NCI-H1092 treated with DMSO at 0.1 percent for 48 hours (cell line): Measurements from ENCODE around the gene AMTN.
"Not testable (repeated sequence)": the region's sequence is repeated elsewhere in the genome, so short reads cannot be mapped to it uniquely, and the experiment has no call there.

Experiments used
- DNase-seq: peaks from one replicate; lab custom pipeline; 2025; lab: John Stamatoyannopoulos, UW

Gene AMTN

GRCh38 chr4:70518269-70518668 is at the start of gene AMTN:
Gene AMTN (plus strand): TSS chr4:70518569. CDS start chr4:70518778, 209 bp downstream.
- DNase-seq = no peak

GRCh38 chr4:70471897-70472296 is 46.5 kb upstream of the AMTN start, which contains the start of gene MUC7:
Gene MUC7 (plus strand): TSS chr4:70472197. CDS start chr4:70474022, 1,825 bp downstream.
- no peak for DNase-seq

- no peak for DNase-seq
Observed at GRCh38 chr4:70473679-70474078, 44.7 kb upstream of the AMTN start.

GRCh38 chr4:70488748-70489147 is 29.6 kb upstream of the AMTN start:
- no peak for DNase-seq

GRCh38 chr4:70496231-70496630 is 22.1 kb upstream of the AMTN start:
- no peak for DNase-seq

- DNase-seq = not testable (repeated sequence)
Observed at GRCh38 chr4:70501838-70502237, 16.5 kb upstream of the AMTN start.

- no peak for DNase-seq
Observed at GRCh38 chr4:70504733-70505132, 13.6 kb upstream of the AMTN start.

GRCh38 chr4:70505151-70505748 is 13.1 kb upstream of the AMTN start:
- DNase-seq = peak; percentile 15

GRCh38 chr4:70508801-70509200 is 9.6 kb upstream of the AMTN start:
- DNase-seq = no peak

GRCh38 chr4:70511365-70511764 is 7.0 kb upstream of the AMTN start:
- no peak for DNase-seq

- no peak for DNase-seq
Observed at GRCh38 chr4:70515367-70516250, 2.8 kb upstream of the AMTN start.

GRCh38 chr4:70518716-70519115 is 347 bp downstream of the AMTN start:
- DNase-seq = no peak

GRCh38 chr4:70522626-70523025 is 4.3 kb downstream of the AMTN start:
- DNase-seq = no peak

GRCh38 chr4:70530997-70531396 is 12.6 kb downstream of the AMTN start:
- no peak for DNase-seq

GRCh38 chr4:70531981-70532380 is 13.6 kb downstream of the AMTN start:
- DNase-seq = no peak

GRCh38 chr4:70533211-70533610 is 14.8 kb downstream of the AMTN start:
- DNase-seq = no peak

- no peak for DNase-seq
Observed at GRCh38 chr4:70533791-70534190, 15.4 kb downstream of the AMTN start.

- DNase-seq = not testable (repeated sequence)
Observed at GRCh38 chr4:70534886-70535285, 16.5 kb downstream of the AMTN start.

- no peak for DNase-seq
Observed at GRCh38 chr4:70538869-70539268, 20.5 kb downstream of the AMTN start.

GRCh38 chr4:70544279-70544868 is 26.0 kb downstream of the AMTN start:
- DNase-seq = no peak

- no peak for DNase-seq
Observed at GRCh38 chr4:70556856-70557255, 38.5 kb downstream of the AMTN start.

- DNase-seq = peak; percentile 28
Observed at GRCh38 chr4:70559211-70559830, 41.0 kb downstream of the AMTN start.

GRCh38 chr4:70559924-70560323 is 41.6 kb downstream of the AMTN start:
- DNase-seq = no peak
